Esophagus squamous epithelium (tissue), 5 donors: Measurements from ENCODE around the gene GAL3ST3. TPM values are rescaled to one million over a fixed set of nuclear protein-coding genes. Genes with fewer than 3 reads are reported as not detected.
A peak's percentile ranks its signal among the peaks of the same experiment; 100 is the strongest.

ENCODE experiments used
- DNase-seq: peaks from one replicate; lab custom pipeline; 2025; lab: John Stamatoyannopoulos, UW
- H3K27ac ChIP-seq, 4 donors: fragments of 200-600 bp; sonication (generic); one replicate each; pipeline ENCODE4 v1.5.1; 2016 to 2019; ENCODE audit warnings: mild to moderate bottlenecking in 1 of 4
- H3K27me3 ChIP-seq, 4 donors: fragments of 200-600 bp; sonication (generic); 1 replicate in 3 of 4; 2 replicates in 1 of 4; pipeline versions ENCODE4 v1.5.1 to v1.6.0; 2017 to 2021; ENCODE audit warnings: antibody characterized with exemption in 1 of 4
- H3K36me3 ChIP-seq, 3 donors: fragments of 200-600 bp; sonication (generic); one replicate each; pipeline ENCODE4 v1.5.1; 2016 to 2019
- H3K4me1 ChIP-seq, 3 donors: fragments of 200-600 bp; sonication (generic); one replicate each; pipeline ENCODE4 v1.5.1; 2017 to 2019
- H3K4me3 ChIP-seq, 4 donors: fragments of 200-600 bp; sonication (generic); 1 replicate in 3 of 4; 2 replicates in 1 of 4; pipeline ENCODE4 v1.5.1; 2016 to 2019; ENCODE audit warnings: mild to moderate bottlenecking in 2 of 4, moderate library complexity in 1 of 4
- H3K9me3 ChIP-seq, 3 donors: fragments of 200-600 bp; sonication (generic); one replicate each; pipeline ENCODE4 v1.5.1; 2016 to 2019
- CTCF ChIP-seq, 6 experiments: fragments of 450-650 bp in 4 of 6; fragments of 200-600 bp in 2 of 6; sonication (generic) in 2 of 6; IDR thresholded peaks; one replicate each; pipeline ENCODE4 v1.5.1; 2016 to 2019; ENCODE audit warnings: antibody characterized with exemption in 6 of 6, mild to moderate bottlenecking in 4 of 6, moderate library complexity in 4 of 6
- POLR2A ChIP-seq, 4 donors: fragments of 450-650 bp; IDR thresholded peaks; one replicate each; pipeline ENCODE4 v1.6.1; 2017; ENCODE audit warnings: antibody characterized with exemption in 4 of 4, mild to moderate bottlenecking in 4 of 4, moderate library complexity in 3 of 4
- WGBS, 2 donors: methylation state at CpG; one replicate each; pipeline ENCODE4 v1.1.5; 2018; 5-methylcytosine and 5-hydroxymethylcytosine counted together
- intact Hi-C: fragments of 100-400 bp; cut with DNase I; formaldehyde crosslinking; loops from one replicate; pipeline ENCODE4 v1.15.0; 2022
- total RNA-seq, 4 donors: library from RNA; depleted of rRNA; stranded (reverse); fragments of >200 nt; gene quantifications; one replicate each; pipeline ENCODE4 v1.1.0, GENCODE V29; 2016
- donor health status: DM: yes; HTN: yes; CAD: no.

GAL3ST3 gene
- total RNA-seq, 4 donors from 2014 or later: not detected

DNA sequence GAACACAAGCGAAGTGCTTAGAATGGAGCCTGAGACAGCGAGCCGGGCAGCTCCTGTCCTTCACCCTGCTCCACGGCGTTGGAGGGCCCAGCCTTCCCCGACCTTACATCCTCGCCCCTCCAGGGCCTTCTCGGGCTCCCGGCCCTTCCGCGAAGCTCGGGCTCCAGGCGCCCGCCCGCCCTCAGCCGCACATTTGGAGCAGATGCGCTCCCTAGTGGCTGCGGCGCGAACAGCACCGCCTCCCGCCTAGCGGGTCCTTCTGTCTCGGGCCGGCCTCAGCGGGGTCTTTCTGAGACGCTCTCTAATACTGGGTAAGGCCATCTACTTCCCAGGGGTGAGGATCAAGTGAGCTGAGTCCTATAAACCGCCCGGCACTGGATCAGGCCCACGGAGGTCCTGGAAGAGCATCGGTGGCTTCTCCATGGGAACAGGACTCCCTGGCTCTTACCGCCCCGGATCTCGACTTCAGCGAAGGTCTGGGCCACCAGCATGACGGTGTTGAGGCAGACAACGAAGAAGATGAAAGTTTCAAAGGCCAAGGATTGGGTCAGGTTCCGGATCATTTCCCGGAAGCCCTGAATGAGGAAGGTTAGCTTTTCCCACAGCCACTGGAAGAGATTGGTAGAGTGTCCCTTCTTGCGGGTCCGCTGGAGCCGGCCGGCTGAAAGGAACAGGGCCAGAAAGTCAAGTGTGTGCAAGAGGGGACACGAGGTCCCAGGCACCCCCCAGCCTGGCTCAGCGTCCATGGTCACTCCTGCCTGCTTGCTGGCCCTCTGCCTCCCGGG lies 26.4 kb downstream of the GAL3ST3 start:
- no peak for DNase-seq
- TF ChIP-seq CTCF (IDR thresholded peaks at IDR 0.05) (peak; percentile 90 to 98 (median 95)), POLR2A (IDR thresholded peaks at IDR 0.05) (no peak)
- H3K27ac ChIP-seq: no peak overlapping the region
- peak overlapping the region in 2 of 4 donors; percentile 0 to 48 for H3K4me3 ChIP-seq
- WGBS, 2 donors: 23 to 57% methylated on average over 12 to 20 of the region's 46 CpGs
- peaks cover 8 to 21% (median 9%) of the 10 kb centered on the region in 3 donors for H3K4me1 ChIP-seq
- no peaks in the 10 kb centered on the region for H3K9me3 ChIP-seq
- peaks cover 0 to 16% (median 0%) of the 10 kb centered on the region in 4 donors for H3K27me3 ChIP-seq
- H3K36me3 ChIP-seq: no peaks in the 10 kb centered on the region
- intact Hi-C loops: no loop called here

DNA sequence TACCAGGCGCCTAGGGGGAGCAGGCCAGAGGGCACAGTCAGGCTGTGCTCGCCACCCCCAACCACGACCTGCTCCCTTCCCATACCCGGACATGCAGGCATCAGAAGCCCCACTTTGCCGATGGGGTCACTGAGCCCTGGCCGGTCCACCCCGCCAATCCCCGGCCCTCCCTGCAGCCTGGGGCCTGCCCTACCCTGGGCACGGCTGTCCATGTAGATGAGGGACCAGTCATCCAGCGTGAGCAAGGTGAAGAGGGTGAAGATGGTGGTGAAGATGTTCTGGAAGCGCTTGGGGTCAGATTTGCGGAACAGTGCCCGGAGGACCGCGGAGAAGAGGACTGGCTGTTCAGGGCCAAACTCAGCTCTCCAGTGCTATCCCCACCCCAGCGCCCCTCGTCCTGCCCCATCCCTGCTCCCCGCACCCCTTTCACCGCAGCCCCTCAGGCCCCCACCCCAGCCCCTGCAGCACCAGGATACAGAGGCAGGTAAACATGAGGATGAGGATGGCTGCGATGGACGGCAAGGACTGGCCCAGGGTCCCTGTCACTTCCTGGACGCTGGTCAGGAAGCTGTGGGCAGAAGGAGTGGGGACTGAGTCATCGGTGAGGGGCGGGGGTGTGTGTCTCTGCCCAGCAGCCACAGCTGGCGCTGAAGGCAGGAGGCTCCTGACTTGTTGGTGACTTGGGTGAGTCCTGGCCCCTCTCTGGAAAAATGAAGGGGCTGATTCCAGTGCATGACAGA lies 28.2 kb downstream of the GAL3ST3 start:
- peaks cover 0 to 16% (median 0%) of the 10 kb centered on the region in 4 donors for H3K27me3 ChIP-seq
- DNase-seq: no peak

GRCh38 chr11:66020212-66020611 lies 28.7 kb downstream of the GAL3ST3 start:
- no peaks in the 10 kb centered on the region for H3K36me3 ChIP-seq
- peaks cover 0 to 16% (median 0%) of the 10 kb centered on the region in 4 donors for H3K27me3 ChIP-seq
- WGBS, 2 donors: 0 to 64% methylated on average over 1 to 4 of the region's 8 CpGs
- intact Hi-C loops: no loop called here
- H3K9me3 ChIP-seq: no peaks in the 10 kb centered on the region
- DNase-seq: no peak
- H3K4me1 ChIP-seq: peaks cover 8 to 21% (median 9%) of the 10 kb centered on the region in 3 donors
- TF ChIP-seq POLR2A (IDR thresholded peaks at IDR 0.05) (no peak), CTCF (IDR thresholded peaks at IDR 0.05) (no peak)
- no peak overlapping the region for H3K4me3 ChIP-seq
- no peak overlapping the region for H3K27ac ChIP-seq

More for the DNA sequence above, 28.2 kb downstream of the GAL3ST3 start:
- H3K4me1 ChIP-seq: peaks cover 8 to 21% (median 9%) of the 10 kb centered on the region in 3 donors
- 72 to 77% methylated on average over 5 to 11 of the region's 25 CpGs for WGBS, 2 donors
- no peak overlapping the region for H3K4me3 ChIP-seq
- no peak overlapping the region for H3K27ac ChIP-seq
- intact Hi-C loops: no loop called here
- H3K36me3 ChIP-seq: no peaks in the 10 kb centered on the region
- TF ChIP-seq CTCF (IDR thresholded peaks at IDR 0.05) (no peak), POLR2A (IDR thresholded peaks at IDR 0.05) (no peak)
- no peaks in the 10 kb centered on the region for H3K9me3 ChIP-seq

GRCh38 chr11:66017321-66017720 lies 31.6 kb downstream of the GAL3ST3 start:
- TF ChIP-seq CTCF (IDR thresholded peaks at IDR 0.05) (no peak), POLR2A (IDR thresholded peaks at IDR 0.05) (no peak)
- H3K4me3 ChIP-seq: no peak overlapping the region
- 73 to 83% methylated on average over 3 of the region's 4 CpGs for WGBS, 2 donors
- H3K27me3 ChIP-seq: peaks cover 0 to 24% (median 0%) of the 10 kb centered on the region in 4 donors
- no peak for DNase-seq
- H3K9me3 ChIP-seq: no peaks in the 10 kb centered on the region
- H3K27ac ChIP-seq: no peak overlapping the region
- intact Hi-C loops: no loop called here
- H3K36me3 ChIP-seq: no peaks in the 10 kb centered on the region
- peaks cover 8 to 31% (median 8%) of the 10 kb centered on the region in 3 donors for H3K4me1 ChIP-seq

GRCh38 chr11:66016793-66017177 lies 32.2 kb downstream of the GAL3ST3 start:
- intact Hi-C loops: no loop called here
- no peaks in the 10 kb centered on the region for H3K9me3 ChIP-seq
- H3K27me3 ChIP-seq: peaks cover 0 to 29% (median under 1%) of the 10 kb centered on the region in 4 donors
- no peak for DNase-seq
- H3K36me3 ChIP-seq: no peaks in the 10 kb centered on the region
- TF ChIP-seq CTCF (IDR thresholded peaks at IDR 0.05): no peak
- TF ChIP-seq POLR2A (IDR thresholded peaks at IDR 0.05): no peak
- H3K4me1 ChIP-seq: peaks cover 11 to 31% (median 11%) of the 10 kb centered on the region in 3 donors
- no peak overlapping the region for H3K4me3 ChIP-seq
- 86% methylated on average over 9 of the region's 10 CpGs; no CpG with 5 or more reads in 1 of the 2 donors for WGBS, 2 donors
- no peak overlapping the region for H3K27ac ChIP-seq
